Activated naive CD4-positive, alpha-beta T cell treated with anti-CD3 and anti-CD28 coated beads, Interleukin-2, amount 50 U/mL, for 16 hours (primary cell): Measurements from ENCODE around the gene P2RX7.
"Not testable (repeated sequence)": the region's sequence is repeated elsewhere in the genome, so short reads cannot be mapped to it uniquely, and the experiment has no call there.

ENCODE experiments used
- DNase-seq: peaks from one replicate; pipeline ENCODE4 v3.0.0-alpha.2; 2020

The P2RX7 gene

DNA sequence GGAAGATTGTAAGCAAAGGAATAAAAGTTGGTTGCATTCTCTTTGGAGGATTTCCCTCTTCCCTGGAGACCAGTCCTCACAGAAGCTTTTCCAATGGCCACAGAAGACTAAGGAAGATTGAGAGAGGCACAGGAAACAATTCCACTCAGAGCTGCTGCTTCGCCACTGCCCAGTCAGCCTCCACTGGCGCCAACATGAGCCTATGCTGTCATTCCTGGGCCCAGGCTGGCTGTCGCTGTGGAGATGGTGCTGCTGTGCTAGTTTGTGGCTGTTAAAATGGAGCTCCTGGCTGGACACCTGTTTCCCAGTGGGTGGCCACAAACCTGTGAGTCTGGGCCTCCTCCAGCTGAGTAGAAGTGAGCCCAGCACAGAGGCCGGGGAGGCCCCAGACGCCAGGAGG lies 6.6 kb downstream of the P2RX7 start:
- no peak for DNase-seq

DNA sequence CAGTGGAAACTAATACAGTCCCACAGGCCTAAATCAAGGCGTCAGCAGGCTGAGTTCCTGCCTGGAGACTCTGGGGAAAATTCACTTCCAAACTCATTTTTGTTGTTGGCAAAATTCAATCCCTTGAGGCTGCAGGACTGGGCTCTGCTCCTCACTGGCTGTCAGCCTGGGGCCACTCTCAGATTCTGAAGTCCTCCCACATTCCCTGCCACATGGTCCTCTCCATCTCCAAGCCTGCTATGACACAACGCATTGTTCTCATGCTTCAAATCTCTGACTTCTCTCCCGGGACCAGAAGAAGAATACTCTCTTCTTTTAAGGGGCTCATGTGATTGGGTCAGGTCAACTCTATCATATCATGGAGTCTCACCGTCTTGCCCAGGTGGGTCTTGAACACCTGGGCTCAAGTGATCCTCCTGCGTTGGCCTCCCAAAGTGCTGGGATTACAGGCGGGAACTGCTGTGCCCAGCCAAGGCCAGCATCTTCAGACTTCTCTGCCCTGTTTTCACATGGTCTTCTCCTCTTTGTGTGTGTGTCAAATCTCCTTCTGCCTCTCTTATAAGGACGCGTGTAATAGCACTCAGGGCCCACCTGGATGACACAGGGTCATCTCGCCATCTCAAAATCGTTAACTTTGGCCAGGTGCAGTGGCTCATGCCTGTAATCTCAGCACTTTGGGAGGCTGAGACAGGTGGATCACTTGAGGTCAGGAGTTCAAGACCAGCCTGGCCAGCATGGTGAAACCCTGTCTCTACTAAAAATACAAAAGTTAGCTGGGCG lies 9.7 kb downstream of the P2RX7 start:
- DNase-seq = no peak

DNA sequence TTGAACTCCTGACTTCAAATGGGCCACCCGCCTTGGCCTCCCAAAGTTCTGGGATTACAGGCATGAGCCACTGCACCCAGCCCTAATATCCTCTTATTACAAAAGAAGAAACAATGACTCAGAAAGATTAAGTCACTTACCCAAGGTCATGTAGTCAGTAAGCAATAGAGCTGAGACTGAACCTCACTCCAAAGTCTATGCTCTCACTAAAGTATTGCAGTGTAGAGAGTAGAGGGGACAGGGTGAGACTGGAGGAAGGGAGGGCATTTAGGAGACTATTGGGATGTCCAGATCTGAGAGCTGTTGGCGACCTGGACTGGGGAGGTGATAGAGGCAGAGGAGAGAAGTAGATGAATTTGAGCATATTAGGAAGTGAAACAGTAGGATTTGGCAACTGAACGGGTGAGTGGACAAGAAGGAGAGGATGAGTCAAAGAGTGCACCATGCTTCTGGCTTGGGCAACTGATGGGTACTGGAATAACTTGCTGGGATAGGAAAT lies 11.8 kb downstream of the P2RX7 start:
- DNase-seq = no peak

DNA sequence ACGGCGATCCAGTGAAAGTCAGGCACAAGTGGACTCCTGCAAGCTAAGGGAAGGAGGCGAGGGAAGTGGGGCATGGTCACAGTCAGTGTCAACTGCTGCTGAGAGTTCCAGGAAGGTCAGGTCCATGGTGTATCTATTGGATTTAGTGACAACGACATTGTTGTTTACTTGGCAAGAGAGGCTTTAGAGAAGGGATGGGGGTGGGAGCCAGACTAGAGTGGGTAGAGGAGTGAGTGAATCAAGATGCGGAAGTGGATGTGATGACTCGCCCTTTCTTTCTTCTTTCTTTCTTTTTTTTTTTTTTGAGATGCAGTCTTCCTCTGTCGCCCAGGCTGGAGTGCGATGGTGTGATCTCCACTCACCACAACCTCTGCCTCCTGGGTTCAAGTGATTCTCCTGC lies 12.5 kb downstream of the P2RX7 start:
- DNase-seq = peak; percentile 49

DNA sequence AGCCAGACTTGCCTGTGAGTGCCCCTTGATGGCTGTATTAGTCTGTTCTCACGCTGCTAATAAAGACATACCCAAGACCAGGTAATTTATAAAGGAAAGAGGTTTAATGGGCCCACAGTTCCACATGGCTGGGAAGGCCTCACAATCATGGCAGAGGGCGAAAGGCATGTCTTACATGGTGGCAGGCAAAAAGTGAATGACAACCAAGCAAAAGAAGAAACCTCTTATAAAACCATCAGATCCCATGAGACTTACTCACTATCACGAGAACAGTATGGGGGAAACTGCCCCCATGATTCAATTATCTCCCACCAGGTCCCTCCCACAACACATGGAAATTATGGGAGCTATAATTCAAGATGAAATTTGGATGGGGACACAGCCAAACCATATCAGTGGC lies 16.6 kb downstream of the P2RX7 start:
- not testable (repeated sequence) for DNase-seq

DNA sequence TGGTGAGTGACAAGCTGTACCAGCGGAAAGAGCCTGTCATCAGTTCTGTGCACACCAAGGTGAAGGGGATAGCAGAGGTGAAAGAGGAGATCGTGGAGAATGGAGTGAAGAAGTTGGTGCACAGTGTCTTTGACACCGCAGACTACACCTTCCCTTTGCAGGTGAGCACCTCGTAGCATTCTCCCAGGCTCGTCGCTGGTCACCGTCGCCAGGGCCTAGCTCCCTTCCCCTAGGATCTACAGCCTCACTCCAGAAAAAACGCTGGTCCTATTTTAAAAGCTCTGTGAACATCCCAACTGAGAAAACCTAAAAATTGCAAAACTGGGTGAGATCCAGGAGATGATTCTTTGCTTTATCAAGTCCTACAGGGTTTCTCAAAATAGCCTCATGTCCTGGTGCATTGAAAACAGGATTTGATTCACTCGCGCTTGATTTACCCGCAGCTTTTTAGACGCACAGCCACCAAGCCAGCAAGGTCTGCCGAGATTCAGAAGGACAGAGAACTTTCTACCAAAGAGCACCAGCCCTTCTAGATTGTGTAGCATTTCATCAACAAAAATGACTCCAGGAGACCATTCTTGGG lies 22.2 kb downstream of the P2RX7 start:
- no peak for DNase-seq

DNA sequence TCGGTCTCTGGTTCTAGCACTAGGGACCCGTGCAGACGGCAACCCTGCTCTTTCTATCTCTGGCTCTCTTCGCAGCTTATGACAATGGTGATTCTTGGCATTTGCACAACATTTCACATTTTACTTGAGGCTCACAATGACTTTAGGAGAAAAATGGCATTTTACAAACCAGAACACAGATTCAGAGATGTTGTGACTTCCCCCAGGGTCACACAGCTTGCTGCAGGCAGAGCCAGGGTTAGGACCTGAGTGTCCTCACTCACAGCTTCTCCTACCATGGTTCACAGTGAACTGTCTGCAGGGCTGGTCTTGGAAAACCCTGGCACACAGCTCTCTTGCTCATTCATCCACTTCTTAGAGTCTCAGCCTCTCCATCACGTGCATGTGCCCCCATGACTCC lies 23.7 kb downstream of the P2RX7 start:
- no peak for DNase-seq

DNA sequence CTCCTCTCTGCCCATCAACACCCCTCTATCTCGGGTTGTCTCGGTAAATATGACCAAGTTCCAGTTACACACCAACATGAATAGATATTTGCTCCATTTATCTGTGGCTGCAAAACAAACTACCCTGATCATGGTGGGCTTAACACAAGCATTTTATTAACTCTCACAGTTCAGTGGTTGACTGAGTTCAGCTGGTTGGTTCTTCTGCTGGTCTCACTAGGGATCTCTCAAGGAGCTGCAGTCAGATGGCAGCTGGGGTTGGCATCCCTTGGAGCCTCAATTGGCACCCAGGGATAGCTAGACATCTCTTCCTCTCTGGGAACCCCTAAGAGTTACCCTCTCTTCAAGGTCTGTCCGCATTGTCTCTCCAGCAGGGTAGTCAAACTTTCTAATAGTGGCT lies 25.4 kb downstream of the P2RX7 start:
- no peak for DNase-seq

DNA sequence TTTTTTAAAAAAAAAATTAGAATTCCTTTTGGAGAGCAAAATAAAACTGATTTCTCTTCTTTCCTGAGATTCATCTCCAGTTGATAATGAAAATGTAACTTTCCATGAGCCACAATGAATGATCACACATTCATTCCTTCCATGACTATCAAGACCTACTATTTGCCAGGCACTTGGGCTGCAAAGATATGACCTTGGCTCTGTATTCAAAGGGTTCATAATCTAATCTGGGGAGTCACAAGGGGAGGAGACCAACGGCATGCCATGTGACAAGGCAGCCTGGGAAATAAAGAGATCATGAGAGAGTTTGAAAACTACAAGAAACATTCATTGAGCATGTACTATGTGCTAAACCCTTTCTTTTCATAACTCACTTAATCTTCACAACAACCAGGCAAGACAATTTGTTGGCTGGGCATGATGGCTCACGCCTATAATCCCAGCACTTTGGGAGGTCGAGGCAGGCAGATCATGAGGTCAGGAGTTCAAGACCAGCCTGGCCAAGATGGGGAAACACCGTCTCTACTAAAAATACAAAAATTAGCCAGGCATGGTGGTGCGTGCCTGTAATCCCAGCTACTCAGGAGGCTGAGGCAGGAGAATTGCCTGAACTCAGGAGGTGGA lies 26.2 kb downstream of the P2RX7 start:
- DNase-seq = not testable (repeated sequence)

DNA sequence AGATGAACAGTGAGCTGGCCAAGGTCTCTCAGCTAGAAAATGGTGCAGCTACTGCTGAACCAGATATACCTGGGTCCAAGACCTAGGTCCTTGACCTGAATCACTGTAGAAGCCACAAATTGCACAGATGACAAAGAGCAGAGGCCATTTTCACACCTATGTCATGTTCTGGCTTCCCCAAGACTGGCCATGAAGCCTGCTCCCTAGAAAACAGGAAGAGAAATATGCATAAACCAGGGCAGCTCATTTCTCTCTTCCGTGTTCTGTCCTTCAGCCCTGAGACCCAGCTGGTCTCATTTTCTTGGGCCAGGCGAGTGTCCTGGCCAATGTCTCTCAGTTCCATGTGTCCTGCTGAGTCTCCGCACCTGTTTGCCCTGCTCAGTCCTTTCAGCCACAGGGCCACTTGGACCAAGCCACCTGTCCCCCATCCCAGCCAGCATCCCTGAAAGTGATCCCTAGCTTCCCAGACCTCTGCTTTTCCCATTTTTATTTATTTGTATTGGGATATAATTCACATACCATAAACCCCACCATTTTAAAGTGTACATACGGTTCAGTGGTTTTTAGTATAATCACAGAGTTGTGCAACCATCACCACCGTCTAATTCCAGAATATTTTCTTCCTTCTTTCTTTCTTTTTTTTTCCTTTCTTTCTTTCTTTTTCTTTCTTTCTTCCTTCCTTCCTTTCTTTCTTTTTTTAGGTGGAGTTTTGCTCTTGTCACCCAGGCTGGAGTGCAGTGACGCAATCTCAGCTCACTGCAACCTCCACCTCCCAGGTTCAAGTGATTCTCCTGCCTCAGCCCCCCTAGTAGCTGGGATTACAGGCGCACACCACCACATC lies 27.0 kb downstream of the P2RX7 start:
- DNase-seq = no peak

DNA sequence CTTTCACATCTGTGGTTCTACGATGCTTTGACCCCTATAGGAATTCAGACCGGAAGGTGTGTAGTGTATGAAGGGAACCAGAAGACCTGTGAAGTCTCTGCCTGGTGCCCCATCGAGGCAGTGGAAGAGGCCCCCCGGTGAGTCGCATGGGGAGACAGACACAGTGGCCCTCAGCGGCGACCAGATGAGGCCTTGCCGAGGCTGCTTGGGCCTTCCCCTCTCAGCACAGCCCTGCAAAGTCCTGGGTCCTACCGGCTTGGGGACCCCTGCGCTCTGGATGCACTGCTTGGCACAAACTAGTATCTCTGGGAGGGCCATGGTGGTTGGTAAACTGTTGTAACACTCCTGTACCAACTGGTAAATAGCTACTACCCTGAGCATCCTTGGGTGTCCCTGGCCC lies 29.7 kb downstream of the P2RX7 start:
- no peak for DNase-seq

DNA sequence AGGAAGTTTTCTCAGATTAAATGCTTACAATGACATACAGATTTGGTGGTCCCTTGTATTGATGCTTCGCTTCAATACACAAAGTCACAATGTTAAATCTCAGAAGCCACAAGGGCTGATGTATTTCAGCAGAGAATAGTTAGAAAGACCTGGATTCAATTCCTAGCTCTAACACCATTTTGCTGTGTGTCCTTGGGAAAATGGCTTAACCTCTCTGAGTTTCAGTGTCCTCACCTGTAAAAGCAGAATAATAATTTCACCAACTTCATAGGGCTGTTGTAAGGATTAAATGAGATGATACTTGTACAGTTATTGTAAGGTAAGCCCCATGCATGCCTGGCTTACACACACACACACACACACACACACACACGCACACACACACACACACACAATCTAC lies 30.3 kb downstream of the P2RX7 start:
- no peak for DNase-seq

DNA sequence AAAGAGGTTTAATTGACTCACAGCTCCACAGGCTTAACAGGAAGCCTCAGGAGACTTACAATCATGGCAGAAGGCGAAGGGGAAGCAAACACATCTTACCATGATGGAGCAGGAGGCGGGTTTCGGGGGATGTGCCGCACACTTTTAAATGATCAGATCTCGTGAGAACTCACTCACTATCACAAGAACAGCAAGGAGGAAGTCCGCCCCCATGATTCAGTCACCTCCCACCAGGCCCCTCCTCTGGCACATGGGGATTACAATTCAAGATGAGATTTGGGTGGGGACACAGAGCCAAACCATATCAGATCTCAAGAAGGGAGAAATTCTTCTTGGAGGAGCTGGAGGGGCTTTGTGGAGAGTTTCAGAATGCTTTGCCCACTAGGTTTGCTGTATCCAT lies 32.2 kb downstream of the P2RX7 start:
- DNase-seq = not testable (repeated sequence)

DNA sequence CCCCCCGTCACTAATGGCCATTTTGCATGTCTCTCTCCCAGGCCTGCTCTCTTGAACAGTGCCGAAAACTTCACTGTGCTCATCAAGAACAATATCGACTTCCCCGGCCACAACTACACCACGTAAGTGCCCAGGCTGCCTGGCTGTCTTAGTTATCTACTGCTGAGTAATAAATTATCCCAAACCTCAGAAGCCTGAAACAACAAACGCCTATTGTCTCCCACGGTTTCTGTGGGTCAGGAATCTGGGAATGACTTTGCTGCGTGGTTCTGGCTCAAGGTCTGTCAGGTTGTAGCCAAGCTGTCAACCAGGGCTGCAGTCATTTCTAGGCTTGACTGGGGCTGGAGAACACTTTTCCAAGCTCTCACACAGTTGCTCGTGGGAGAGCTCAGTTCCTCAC lies 32.6 kb downstream of the P2RX7 start:
- no peak for DNase-seq

DNA sequence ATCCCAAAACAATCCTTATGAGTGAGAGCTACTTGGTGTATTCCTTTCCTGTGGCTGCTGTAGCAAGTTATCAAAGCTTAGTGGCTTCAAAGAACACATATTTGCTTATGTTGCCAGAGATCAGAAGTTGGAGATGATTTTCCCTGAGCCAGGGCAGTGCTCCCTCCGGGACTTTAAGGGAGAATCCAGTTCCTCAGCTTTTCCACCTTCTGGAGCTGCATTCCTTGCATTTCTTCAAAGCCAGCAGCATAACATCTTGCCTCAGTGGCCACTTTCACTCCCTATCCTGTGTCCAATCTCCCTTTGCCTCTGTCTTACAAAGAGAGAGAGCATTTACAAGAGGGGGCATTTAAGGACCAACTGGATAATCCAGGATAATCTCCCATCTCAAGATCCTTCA lies 33.7 kb downstream of the P2RX7 start:
- no peak for DNase-seq

DNA sequence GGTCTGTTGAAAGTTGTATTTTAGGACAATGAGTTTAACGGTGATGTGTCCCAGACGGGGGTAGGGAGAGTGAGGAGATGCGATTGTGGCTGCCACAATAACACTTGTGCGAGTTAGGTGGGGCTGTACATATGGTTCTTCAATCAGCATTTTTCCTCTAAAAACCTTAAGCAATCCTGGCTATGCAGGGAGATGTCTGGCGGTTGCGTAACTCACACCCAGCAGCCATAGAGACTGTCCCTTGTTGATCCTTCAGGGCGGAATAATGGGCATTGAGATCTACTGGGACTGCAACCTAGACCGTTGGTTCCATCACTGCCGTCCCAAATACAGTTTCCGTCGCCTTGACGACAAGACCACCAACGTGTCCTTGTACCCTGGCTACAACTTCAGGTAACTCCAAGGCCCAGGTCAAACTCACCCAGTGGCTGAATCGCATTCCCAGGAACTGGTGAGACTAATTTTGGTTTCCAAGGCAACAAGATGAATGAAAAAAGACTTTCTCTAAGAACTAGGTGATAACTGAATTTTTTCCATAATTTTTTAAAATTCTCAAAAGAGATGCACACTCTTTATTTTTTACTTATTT lies 34.6 kb downstream of the P2RX7 start:
- no peak for DNase-seq

DNA sequence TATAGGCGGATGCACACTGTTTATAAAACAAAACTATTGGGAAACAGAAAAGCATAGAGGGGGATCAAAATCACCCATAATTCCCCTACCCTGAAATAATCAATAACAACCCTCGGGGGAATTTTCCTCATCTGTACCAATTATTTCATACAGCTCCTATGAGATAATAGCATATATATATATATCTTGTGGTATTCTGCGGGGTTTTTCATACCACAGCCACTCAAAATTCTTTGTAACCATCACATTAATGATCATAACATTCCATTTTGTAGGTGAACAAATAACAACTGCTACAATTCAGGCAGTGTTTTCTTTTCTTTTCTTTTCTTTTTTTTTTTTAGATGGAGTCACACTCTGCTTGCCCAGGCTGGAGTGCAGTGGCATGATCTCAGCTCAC lies 35.3 kb downstream of the P2RX7 start:
- no peak for DNase-seq

DNA sequence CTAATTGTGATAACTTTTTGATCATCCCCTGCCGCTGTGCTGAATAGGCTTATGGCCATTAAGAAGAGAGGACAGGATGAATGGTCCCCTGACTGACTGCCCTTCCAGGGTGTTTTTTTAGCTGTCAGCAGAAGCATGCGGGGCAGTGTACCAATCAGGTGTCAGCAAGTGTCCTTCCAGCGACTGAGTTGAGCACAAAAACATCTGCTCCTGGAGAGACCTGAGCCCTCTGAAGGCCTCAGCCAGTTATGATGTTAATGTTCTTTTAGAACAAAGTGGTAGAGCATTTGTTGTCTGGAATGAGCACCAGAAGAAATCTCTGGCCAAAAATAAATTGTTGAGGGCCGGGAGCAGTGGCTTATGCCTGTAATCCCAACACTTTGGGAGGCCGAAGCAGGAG lies 37.5 kb downstream of the P2RX7 start:
- no peak for DNase-seq

DNA sequence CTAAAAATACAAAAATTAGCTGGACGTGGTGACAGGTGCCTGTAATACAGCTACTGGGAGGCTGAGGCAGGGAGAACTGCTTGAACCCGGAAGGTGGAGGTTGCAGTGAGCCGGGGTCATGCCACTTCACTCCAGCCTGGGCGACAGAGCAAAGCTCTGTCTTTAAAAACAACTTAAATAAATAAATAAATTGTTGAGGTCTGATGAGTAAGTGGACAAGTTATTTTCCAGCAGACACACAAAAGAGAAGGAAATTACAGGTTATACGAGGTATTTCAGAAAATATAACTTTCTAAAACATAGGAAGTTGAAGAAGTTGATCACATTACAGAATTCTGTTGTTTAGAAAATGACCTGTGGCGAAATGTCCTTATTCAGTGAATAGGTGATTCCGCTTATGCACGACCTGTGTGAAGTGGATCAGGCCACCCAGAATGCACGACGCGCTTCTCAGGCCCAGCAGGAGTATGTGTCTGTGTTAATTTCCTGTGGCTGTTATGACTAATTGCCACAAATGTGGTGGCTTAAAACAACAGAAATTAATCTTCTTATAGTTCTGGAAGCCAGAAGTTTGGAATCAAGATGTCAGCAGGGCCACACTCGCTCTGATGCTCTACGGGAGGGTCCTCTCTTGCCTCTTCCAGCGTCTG lies 38.1 kb downstream of the P2RX7 start:
- DNase-seq = no peak

DNA sequence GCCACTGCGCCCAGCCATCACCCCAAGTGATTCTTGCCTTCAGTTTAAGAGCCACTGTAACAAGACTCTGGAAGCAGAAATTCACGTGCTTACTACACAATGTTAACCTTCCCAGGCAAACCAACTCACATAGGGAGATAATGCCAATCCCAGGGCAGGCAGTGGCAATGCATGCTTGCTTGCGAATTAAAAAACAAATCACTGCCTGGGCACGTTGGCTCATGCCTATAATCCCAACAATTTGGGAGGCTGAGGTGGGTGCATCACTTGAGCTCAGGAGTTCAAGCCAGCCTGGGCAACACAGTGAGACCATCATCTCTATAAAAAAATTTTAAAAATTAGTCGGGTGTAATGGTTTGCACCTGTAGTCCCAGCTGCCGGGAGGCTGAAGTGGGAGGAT lies 39.5 kb downstream of the P2RX7 start:
- DNase-seq = no peak

DNA sequence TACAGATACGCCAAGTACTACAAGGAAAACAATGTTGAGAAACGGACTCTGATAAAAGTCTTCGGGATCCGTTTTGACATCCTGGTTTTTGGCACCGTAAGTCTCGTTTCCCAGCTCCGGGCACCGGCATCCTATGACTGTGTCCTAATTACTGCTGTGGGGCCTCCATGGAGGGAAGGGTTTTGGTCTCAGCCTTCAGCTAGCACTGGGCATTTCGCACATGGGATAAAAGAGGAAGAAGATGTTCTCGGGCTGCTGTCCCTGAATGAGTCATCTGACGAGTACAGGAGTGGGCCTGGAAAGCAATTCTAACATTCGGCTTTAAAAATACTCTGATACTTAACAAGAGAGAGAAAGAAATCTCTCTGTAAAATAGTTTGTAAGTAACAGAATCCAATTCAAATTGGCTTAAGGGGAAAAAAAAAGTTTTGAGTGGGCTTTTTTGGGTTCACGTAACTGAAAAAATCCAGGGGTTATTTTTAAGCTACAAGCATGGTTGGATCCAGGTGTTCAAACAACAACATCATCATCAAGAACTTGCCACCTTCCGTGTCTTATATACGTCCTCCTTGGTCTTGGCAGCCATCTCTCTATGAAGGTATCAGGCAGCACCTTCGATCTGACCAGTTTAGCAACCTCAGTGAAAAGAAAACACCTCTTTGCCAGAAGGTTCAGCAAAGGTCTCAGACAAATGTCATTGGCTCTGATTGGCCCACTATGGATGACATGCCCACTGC lies 42.9 kb downstream of the P2RX7 start:
- DNase-seq = no peak
